ENCODE measurements around the gene NAGS. TPM values are rescaled to one million over a fixed set of nuclear protein-coding genes. Genes with fewer than 3 reads are reported as not detected.

The NAGS gene
- total RNA-seq, 3 donors from 2014 or later = 0.16 to 5.2 (median 4.7) TPM

DNA sequence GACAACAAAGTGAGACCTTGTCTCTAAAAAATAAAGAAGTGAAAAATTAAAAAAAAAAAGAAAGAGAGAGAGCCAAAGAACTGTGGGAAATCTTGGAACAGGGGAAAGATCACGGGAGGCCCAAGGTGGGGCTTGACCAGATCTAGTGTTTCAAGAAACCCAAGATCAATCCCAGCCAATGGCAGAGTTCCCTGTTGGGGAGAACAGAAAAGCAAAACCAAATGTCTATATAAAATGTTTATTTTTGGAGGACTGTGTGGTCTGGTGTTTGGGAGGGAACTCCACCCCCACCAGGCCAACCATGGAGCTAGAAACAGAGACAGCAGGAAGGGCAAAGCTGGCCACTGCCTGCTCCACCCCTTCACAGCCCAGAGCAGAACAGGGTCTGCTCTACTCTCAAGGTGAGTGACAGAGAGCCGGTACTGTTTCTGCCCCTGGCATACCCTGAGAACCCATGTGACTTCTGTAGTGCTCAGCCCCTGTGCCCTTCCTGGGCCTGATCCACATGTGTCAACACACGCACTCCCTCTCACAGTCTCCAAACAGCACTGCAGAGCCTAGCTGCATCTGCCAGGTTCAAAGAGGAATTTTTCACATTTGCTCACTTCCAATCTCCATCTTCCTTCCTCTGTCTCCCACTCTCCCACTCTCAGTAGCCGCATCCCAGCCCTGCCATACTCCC is 6.7 kb downstream of the NAGS start:
- Histone ChIP-seq H3K27me3 (no peaks in the 10 kb centered on the region), H3K4me3 (no peak overlapping the region), H3K27ac (peak overlapping the region in 1 of 2 donors; percentile 35), H3K4me1 (peaks cover 0 to 15% of the 10 kb centered on the region in 2 donors), H3K36me3 (no peaks in the 10 kb centered on the region), H3K9me3 (no peaks in the 10 kb centered on the region)
- no peak for DNase-seq (ENCODE audit: low spot score in 2 of 2)
- TF ChIP-seq POLR2A (IDR thresholded peaks at IDR 0.05) (no peak), CTCF (IDR thresholded peaks at IDR 0.05) (no peak), POLR2AphosphoS5 (IDR thresholded peaks at IDR 0.05) (no peak)
- intact Hi-C loops (cut with DNase I; ENCODE audit: low total_unique reads) = no loop called here

- intact Hi-C loops (cut with DNase I; ENCODE audit: low total_unique reads) = no loop called here
- TF ChIP-seq POLR2AphosphoS5 (IDR thresholded peaks at IDR 0.05) (no peak), POLR2A (IDR thresholded peaks at IDR 0.05) (no peak), CTCF (IDR thresholded peaks at IDR 0.05) (no peak)
- no peaks in the 10 kb centered on the region for H3K27me3 ChIP-seq
- H3K4me1 ChIP-seq = peaks cover 0 to 15% of the 10 kb centered on the region in 2 donors
- H3K27ac ChIP-seq = no peak overlapping the region
- no peaks in the 10 kb centered on the region for H3K9me3 ChIP-seq
- no peak for DNase-seq (ENCODE audit: low spot score in 2 of 2)
- no peaks in the 10 kb centered on the region for H3K36me3 ChIP-seq
- H3K4me3 ChIP-seq = no peak overlapping the region
These were observed 7.5 kb downstream of the NAGS start for GRCh38 chr17:44011876-44012275.

DNA sequence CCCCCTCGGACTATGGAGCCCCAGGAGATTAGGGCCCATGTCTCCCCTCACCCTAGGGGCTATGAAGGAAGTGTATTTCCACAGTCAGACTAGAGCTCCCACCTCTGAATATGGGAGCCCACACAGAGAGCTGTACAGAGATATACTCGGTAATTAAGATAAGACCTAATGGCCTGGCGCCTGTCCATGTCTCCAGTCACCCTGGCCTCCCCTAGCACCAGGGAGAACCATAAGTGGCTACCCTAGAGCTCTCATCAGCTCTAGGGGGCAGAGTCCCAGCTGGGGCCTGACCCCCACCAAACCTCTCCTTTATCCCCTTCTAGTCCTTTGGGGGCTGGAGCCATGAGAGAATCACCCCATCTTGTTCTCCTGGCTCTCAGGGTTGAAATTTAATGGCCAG is 8.0 kb downstream of the NAGS start:
- no peak for TF ChIP-seq CTCF (IDR thresholded peaks at IDR 0.05)
- TF ChIP-seq POLR2A (IDR thresholded peaks at IDR 0.05) = no peak
- no peak for TF ChIP-seq POLR2AphosphoS5 (IDR thresholded peaks at IDR 0.05)
- no peak for DNase-seq (ENCODE audit: low spot score in 2 of 2)
- Histone ChIP-seq H3K36me3 (no peaks in the 10 kb centered on the region), H3K4me1 (peaks cover 0 to 14% of the 10 kb centered on the region in 2 donors), H3K27me3 (no peaks in the 10 kb centered on the region), H3K27ac (no peak overlapping the region), H3K9me3 (no peaks in the 10 kb centered on the region), H3K4me3 (no peak overlapping the region)
- intact Hi-C loops (cut with DNase I; ENCODE audit: low total_unique reads) = no loop called here

DNA sequence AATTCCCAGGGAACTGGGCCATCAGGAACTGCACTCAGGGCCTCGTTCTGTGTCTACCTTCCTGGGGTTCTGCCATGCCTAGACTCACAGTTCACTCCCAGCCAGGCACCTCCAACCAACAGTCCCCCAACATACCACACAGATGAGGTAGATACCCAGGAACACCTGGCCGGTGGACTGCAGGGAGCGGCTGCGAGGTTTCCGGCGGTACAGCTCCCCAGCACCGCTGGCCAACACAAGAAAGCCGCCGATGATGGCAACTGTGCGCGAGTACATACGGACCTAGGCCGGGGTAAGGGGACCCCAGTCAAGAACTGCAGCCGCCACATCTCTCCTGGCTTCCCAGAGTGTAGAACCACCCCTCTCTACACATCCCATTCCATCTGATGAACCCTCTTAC is 8.5 kb downstream of the NAGS start:
- H3K36me3 ChIP-seq = no peaks in the 10 kb centered on the region
- no peak overlapping the region for H3K4me3 ChIP-seq
- H3K27me3 ChIP-seq = no peaks in the 10 kb centered on the region
- intact Hi-C loops (cut with DNase I; ENCODE audit: low total_unique reads) = no loop called here
- peaks cover 0 to 9% of the 10 kb centered on the region in 2 donors for H3K4me1 ChIP-seq
- no peak overlapping the region for H3K27ac ChIP-seq
- no peak for DNase-seq (ENCODE audit: low spot score in 2 of 2)
- H3K9me3 ChIP-seq = no peaks in the 10 kb centered on the region
- TF ChIP-seq CTCF (IDR thresholded peaks at IDR 0.05) (no peak), POLR2A (IDR thresholded peaks at IDR 0.05) (no peak), POLR2AphosphoS5 (IDR thresholded peaks at IDR 0.05) (no peak)

GRCh38 chr17:44014133-44014436 is 9.7 kb downstream of the NAGS start:
- H3K4me3 ChIP-seq = peak overlapping the region; percentile 69 to 87 (median 85)
- no peaks in the 10 kb centered on the region for H3K9me3 ChIP-seq
- H3K27me3 ChIP-seq = no peaks in the 10 kb centered on the region
- no peak for DNase-seq (ENCODE audit: low spot score in 2 of 2)
- H3K36me3 ChIP-seq = no peaks in the 10 kb centered on the region
- H3K27ac ChIP-seq = peak overlapping the region; percentile 68 to 72
- H3K4me1 ChIP-seq = peaks cover 0 to 6% of the 10 kb centered on the region in 2 donors
- intact Hi-C loops (cut with DNase I; ENCODE audit: low total_unique reads) = no loop called here
- TF ChIP-seq CTCF (IDR thresholded peaks at IDR 0.05) (no peak), POLR2AphosphoS5 (IDR thresholded peaks at IDR 0.05) (no peak), POLR2A (IDR thresholded peaks at IDR 0.05) (no peak)

All from breast epithelium (tissue), 4 donors.